ENCODE data around the gene AKR7A3. TPM values are rescaled to one million over a fixed set of nuclear protein-coding genes. Genes with fewer than 3 reads are reported as not detected.
A peak's percentile ranks its signal among the peaks of the same experiment; 100 is the strongest.
"Not testable (repeated sequence)": the region's sequence is repeated elsewhere in the genome, so short reads cannot be mapped to it uniquely, and the experiment has no call there.

Gene AKR7A3
- total RNA-seq, 1 donor = 0.73 TPM

DNA sequence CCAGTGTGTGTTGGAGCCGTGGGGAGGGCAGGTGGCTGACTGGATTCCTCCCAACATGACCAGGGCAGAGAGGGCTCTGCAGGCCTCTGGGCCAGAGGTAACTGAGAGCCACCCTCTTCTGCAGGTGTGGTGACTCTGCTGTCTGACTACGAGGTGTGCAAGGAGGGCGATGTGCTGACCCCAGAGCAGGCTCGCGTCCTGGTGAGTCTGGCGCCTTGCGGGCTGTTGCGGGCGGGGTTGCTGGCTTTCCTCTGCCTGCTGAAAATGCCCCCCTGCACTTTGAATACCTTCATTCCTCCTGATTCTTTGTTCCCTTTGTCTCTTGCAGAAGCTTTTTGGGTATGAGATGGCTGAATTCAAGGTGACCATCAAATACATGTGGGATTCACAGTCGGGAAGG, 30.2 kb downstream of the AKR7A3 start:
- Histone ChIP-seq H3K27me3 (ENCODE audit: insufficient read depth, low read length) (no peaks in the 10 kb centered on the region), H3K4me1 (ENCODE audit: insufficient read depth, low read length) (peaks cover 8% of the 10 kb centered on the region), H3K9me3 (ENCODE audit: low read depth, low read length) (no peaks in the 10 kb centered on the region), H3K4me3 (ENCODE audit: low read length) (no peak overlapping the region)

- H3K4me3 ChIP-seq (ENCODE audit: low read length) = no peak overlapping the region
- H3K9me3 ChIP-seq (ENCODE audit: low read depth, low read length) = no peaks in the 10 kb centered on the region
Observed at GRCh38 chr1:19257178-19257914, 31.2 kb downstream of the AKR7A3 start.

GRCh38 chr1:19256301-19256700, 32.3 kb downstream of the AKR7A3 start:
- not testable (repeated sequence) for H3K27me3 ChIP-seq (ENCODE audit: insufficient read depth, low read length)

More at GRCh38 chr1:19257178-19257914, 31.2 kb downstream of the AKR7A3 start:
- Histone ChIP-seq H3K27me3 (ENCODE audit: insufficient read depth, low read length) (no peaks in the 10 kb centered on the region), H3K4me1 (ENCODE audit: insufficient read depth, low read length) (peaks cover 18% of the 10 kb centered on the region)

GRCh38 chr1:19255288-19255687, 33.3 kb downstream of the AKR7A3 start:
- no peaks in the 10 kb centered on the region for H3K27me3 ChIP-seq (ENCODE audit: insufficient read depth, low read length)
- no peaks in the 10 kb centered on the region for H3K9me3 ChIP-seq (ENCODE audit: low read depth, low read length)
- no peak overlapping the region for H3K4me3 ChIP-seq (ENCODE audit: low read length)
- H3K4me1 ChIP-seq (ENCODE audit: insufficient read depth, low read length) = peaks cover 33% of the 10 kb centered on the region

More at GRCh38 chr1:19256301-19256700, 32.3 kb downstream of the AKR7A3 start:
- H3K4me3 ChIP-seq (ENCODE audit: low read length); H3K9me3 ChIP-seq (ENCODE audit: low read depth, low read length): not testable (repeated sequence)
- peaks cover 24% of the 10 kb centered on the region for H3K4me1 ChIP-seq (ENCODE audit: insufficient read depth, low read length)

GRCh38 chr1:19254416-19254815, 34.2 kb downstream of the AKR7A3 start:
- peaks cover 35% of the 10 kb centered on the region for H3K4me1 ChIP-seq (ENCODE audit: insufficient read depth, low read length)

GRCh38 chr1:19251305-19252196, 37.0 kb downstream of the AKR7A3 start, which contains the start of the genes EMC1 and MRTO4:
TSS of gene EMC1 (minus strand) at chr1:19251524. CDS start at chr1:19251509, 15 bp downstream.
TSS of gene MRTO4 (plus strand) at chr1:19251805. CDS start at chr1:19251836, 31 bp downstream.
- peaks cover 35% of the 10 kb centered on the region for H3K4me1 ChIP-seq (ENCODE audit: insufficient read depth, low read length)
- peak within 1 kb of the TSS; percentile 61 for H3K4me3 ChIP-seq (ENCODE audit: low read length)
- H3K27me3 ChIP-seq (ENCODE audit: insufficient read depth, low read length) = no peaks in the 10 kb centered on the region
- no peaks in the 10 kb centered on the region for H3K9me3 ChIP-seq (ENCODE audit: low read depth, low read length)

More at GRCh38 chr1:19254416-19254815, 34.2 kb downstream of the AKR7A3 start:
- Histone ChIP-seq H3K4me3 (ENCODE audit: low read length) (no peak overlapping the region), H3K27me3 (ENCODE audit: insufficient read depth, low read length) (no peaks in the 10 kb centered on the region), H3K9me3 (ENCODE audit: low read depth, low read length) (no peaks in the 10 kb centered on the region)

- Histone ChIP-seq H3K4me3 (ENCODE audit: low read length) (peak overlapping the region; percentile 61), H3K4me1 (ENCODE audit: insufficient read depth, low read length) (peaks cover 35% of the 10 kb centered on the region), H3K9me3 (ENCODE audit: low read depth, low read length) (no peaks in the 10 kb centered on the region), H3K27me3 (ENCODE audit: insufficient read depth, low read length) (no peaks in the 10 kb centered on the region)
Observed at GRCh38 chr1:19250629-19251304, 37.8 kb downstream of the AKR7A3 start.

GRCh38 chr1:19240673-19241538, 47.7 kb downstream of the AKR7A3 start:
- no peaks in the 10 kb centered on the region for H3K4me1 ChIP-seq (ENCODE audit: insufficient read depth, low read length)
- no peaks in the 10 kb centered on the region for H3K27me3 ChIP-seq (ENCODE audit: insufficient read depth, low read length)
- H3K9me3 ChIP-seq (ENCODE audit: low read depth, low read length) = no peaks in the 10 kb centered on the region
- H3K4me3 ChIP-seq (ENCODE audit: low read length) = no peak overlapping the region

GRCh38 chr1:19239876-19240275, 48.7 kb downstream of the AKR7A3 start:
- Histone ChIP-seq H3K9me3 (ENCODE audit: low read depth, low read length) (no peaks in the 10 kb centered on the region), H3K4me1 (ENCODE audit: insufficient read depth, low read length) (no peaks in the 10 kb centered on the region), H3K4me3 (ENCODE audit: low read length) (no peak overlapping the region), H3K27me3 (ENCODE audit: insufficient read depth, low read length) (no peaks in the 10 kb centered on the region)

- no peaks in the 10 kb centered on the region for H3K9me3 ChIP-seq (ENCODE audit: low read depth, low read length)
- H3K27me3 ChIP-seq (ENCODE audit: insufficient read depth, low read length) = no peaks in the 10 kb centered on the region
- H3K4me3 ChIP-seq (ENCODE audit: low read length) = no peak overlapping the region
- H3K4me1 ChIP-seq (ENCODE audit: insufficient read depth, low read length) = no peaks in the 10 kb centered on the region
Observed at GRCh38 chr1:19234224-19234623, 54.3 kb downstream of the AKR7A3 start.

Other genes starting within 250 kb of the AKR7A3 start
- gene UBR4, start 78.5 kb downstream of the AKR7A3 start, total RNA-seq = 164 TPM
- gene EMC1, start 37.2 kb downstream of the AKR7A3 start, total RNA-seq = 19.4 TPM
- 5.4 TPM for gene MRTO4, start 37.0 kb downstream of the AKR7A3 start, total RNA-seq
- gene AKR7A2, start 23.4 kb upstream of the AKR7A3 start, total RNA-seq = 17.8 TPM
- 2.5 TPM for gene SLC66A1, start 23.6 kb upstream of the AKR7A3 start, total RNA-seq
- 128 TPM for gene CAPZB, start 196.8 kb upstream of the AKR7A3 start, total RNA-seq

All from mononuclear cell (primary cell).